Ishikawa (cell line): ENCODE data around the gene DLL4.

Experiments
- FOXM1 ChIP-seq: IDR thresholded peaks from 2 replicates; pipeline ENCODE4 v1.6.1; 2012; ENCODE audit warnings: low read depth, borderline replicate concordance
- MAX ChIP-seq: IDR thresholded peaks from 2 replicates; pipeline ENCODE4 v1.6.1; 2012
- RAD21 ChIP-seq: IDR thresholded peaks from 2 replicates; pipeline ENCODE4 v1.6.1; 2012; ENCODE audit warnings: low read depth
- REST ChIP-seq: IDR thresholded peaks from 2 replicates; pipeline ENCODE4 v1.6.1; 2012; ENCODE audit warnings: low read depth, mild to moderate bottlenecking
- TAF1 ChIP-seq: IDR thresholded peaks from 2 replicates; pipeline ENCODE4 v1.6.1; 2012; ENCODE audit warnings: low read depth, mild to moderate bottlenecking
- YY1 ChIP-seq: IDR thresholded peaks from 2 replicates; pipeline ENCODE4 v1.6.1; 2012; ENCODE audit warnings: low read depth
- ZBTB7A ChIP-seq: IDR thresholded peaks from 2 replicates; pipeline ENCODE4 v1.6.1; 2012; ENCODE audit warnings: low read depth

- TF ChIP-seq RAD21 = no peak
- TF ChIP-seq ZBTB7A = no peak
- TF ChIP-seq YY1 = no peak
- TF ChIP-seq FOXM1 = no peak
- no peak for TF ChIP-seq MAX
- TF ChIP-seq TAF1 = no peak
- no peak for TF ChIP-seq REST
Observed at GRCh38 chr15:40944510-40945296, 15.6 kb downstream of the DLL4 start.
